H9 (cell line): ENCODE data around the gene CLTCL1. TPM values are rescaled to one million over a fixed set of nuclear protein-coding genes. Genes with fewer than 3 reads are reported as not detected.
A peak's percentile ranks its signal among the peaks of the same experiment; 100 is the strongest.

Experiments
- DNase-seq: peaks from one replicate; pipeline ENCODE4 v3.0.0-alpha.2; 2017
- H2AFZ ChIP-seq: one replicate; pipeline ENCODE4 v1.6.1; 2013; ENCODE audit warnings: mild to moderate bottlenecking, low read length, control low read depth, moderate library complexity
- H2AK5ac ChIP-seq: 2 replicates; pipeline ENCODE4 v1.6.1; 2013; ENCODE audit warnings: low read length, control low read depth, mixed read lengths; ENCODE audit not compliant: insufficient read length
- H2BK120ac ChIP-seq: one replicate; pipeline ENCODE4 v1.6.1; 2013; ENCODE audit warnings: low read depth, mild to moderate bottlenecking, low read length, control low read depth, inconsistent platforms; ENCODE audit not compliant: poor library complexity, severe bottlenecking
- H2BK12ac ChIP-seq: 2 replicates; pipeline ENCODE4 v1.6.1; 2013; ENCODE audit warnings: low read length, control low read depth, mixed read lengths, low read depth; ENCODE audit not compliant: insufficient read length
- H2BK15ac ChIP-seq: 2 replicates; pipeline ENCODE4 v1.6.1; 2013; ENCODE audit warnings: low read depth, low read length, control low read depth
- H2BK20ac ChIP-seq: one replicate; pipeline ENCODE4 v1.6.1; 2013; ENCODE audit warnings: low read depth, mild to moderate bottlenecking, low read length, control low read depth, inconsistent platforms; ENCODE audit not compliant: poor library complexity, severe bottlenecking
- H2BK5ac ChIP-seq: 2 replicates; pipeline ENCODE4 v1.6.1; 2013; ENCODE audit warnings: low read length, control low read depth, mixed read lengths; ENCODE audit not compliant: insufficient read length
- H3K14ac ChIP-seq: 2 replicates; pipeline ENCODE4 v1.6.1; 2013; ENCODE audit warnings: low read length, control low read depth; ENCODE audit not compliant: insufficient read depth
- H3K18ac ChIP-seq: 2 replicates; pipeline ENCODE4 v1.6.1; 2013; ENCODE audit warnings: low read depth, mild to moderate bottlenecking, mixed read lengths, low read length, control low read depth; ENCODE audit not compliant: insufficient read length
- H3K23ac ChIP-seq: 2 replicates; pipeline ENCODE4 v1.6.1; 2013; ENCODE audit warnings: low read length, control low read depth, mixed read lengths, low read depth; ENCODE audit not compliant: insufficient read length
- H3K23me2 ChIP-seq: 2 replicates; pipeline ENCODE4 v1.6.1; 2013; ENCODE audit warnings: low read depth, mild to moderate bottlenecking, mixed read lengths, low read length, control low read depth; ENCODE audit not compliant: insufficient read length, poor library complexity, severe bottlenecking
- H3K27ac ChIP-seq: 2 replicates; pipeline ENCODE4 v1.5.1; 2013; ENCODE audit warnings: low read length, control low read depth, mixed read lengths, low read depth; ENCODE audit not compliant: insufficient read length
- H3K27me3 ChIP-seq: 2 replicates; pipeline ENCODE4 v1.6.1; 2013; ENCODE audit warnings: low read length, control low read depth, inconsistent platforms; ENCODE audit not compliant: insufficient read depth
- H3K4ac ChIP-seq: 2 replicates; pipeline ENCODE4 v1.6.1; 2013; ENCODE audit warnings: low read depth, mild to moderate bottlenecking, control low read depth, inconsistent platforms, low read length, moderate library complexity
- H3K4me1 ChIP-seq: 2 replicates; pipeline ENCODE4 v1.6.1; 2013; ENCODE audit warnings: low read length, control low read depth, inconsistent platforms; ENCODE audit not compliant: insufficient read depth
- H3K4me2 ChIP-seq: 2 replicates; pipeline ENCODE4 v1.6.1; 2013; ENCODE audit warnings: low read length, control low read depth, mixed read lengths; ENCODE audit not compliant: insufficient read length, insufficient read depth
- H3K56ac ChIP-seq: 2 replicates; pipeline ENCODE4 v1.6.1; 2013; ENCODE audit warnings: low read depth, mild to moderate bottlenecking, mixed read lengths, low read length, control low read depth; ENCODE audit not compliant: insufficient read length
- H3K79me1 ChIP-seq: 2 replicates; pipeline ENCODE4 v1.6.1; 2013; ENCODE audit warnings: low read depth, mild to moderate bottlenecking, moderate library complexity, low read length, control low read depth, inconsistent platforms; ENCODE audit not compliant: insufficient read depth, poor library complexity, severe bottlenecking
- H3K79me2 ChIP-seq: 2 replicates; pipeline ENCODE4 v1.6.1; 2013; ENCODE audit warnings: low read length, control low read depth, inconsistent platforms; ENCODE audit not compliant: insufficient read depth
- H3K9ac ChIP-seq: 2 replicates; pipeline ENCODE4 v1.6.1; 2013; ENCODE audit warnings: low read length, control low read depth, mixed read lengths; ENCODE audit not compliant: insufficient read length; ENCODE audit errors: extremely low read depth
- H3K9me3 ChIP-seq: one replicate; pipeline ENCODE4 v1.6.1; 2013; ENCODE audit warnings: low read depth, low read length, inconsistent platforms; ENCODE audit not compliant: control insufficient read depth
- H3T11ph ChIP-seq: one replicate; pipeline ENCODE4 v1.6.1; 2013; ENCODE audit warnings: mild to moderate bottlenecking, low read length, control low read depth, inconsistent platforms
- H4K20me1 ChIP-seq: one replicate; pipeline ENCODE4 v1.6.1; 2013; ENCODE audit not compliant: control insufficient read depth, insufficient read length, insufficient read depth
- H4K5ac ChIP-seq: 2 replicates; pipeline ENCODE4 v1.6.1; 2013; ENCODE audit warnings: low read depth, mild to moderate bottlenecking, mixed read lengths, low read length, control low read depth; ENCODE audit not compliant: insufficient read length
- H4K8ac ChIP-seq: replicated peaks from 2 replicates; pipeline ENCODE4 v1.6.1; 2013; ENCODE audit warnings: low read length, control low read depth, mixed read lengths, low read depth; ENCODE audit not compliant: insufficient read length
- H4K91ac ChIP-seq: 2 replicates; pipeline ENCODE4 v1.6.1; 2013; ENCODE audit warnings: low read depth, mild to moderate bottlenecking, moderate library complexity, mixed read lengths, low read length, control low read depth; ENCODE audit not compliant: insufficient read length
- H3K27ac Mint-ChIP-seq, 3 experiments: 2 replicates in 2 of 3; 3 replicates in 1 of 3; pipeline ENCODE4 v1.8.0; 2020 to 2021; ENCODE audit warnings: mixed read lengths in 3 of 3, mild to moderate bottlenecking in 1 of 3, moderate library complexity in 1 of 3
- H3K27me3 Mint-ChIP-seq: 2 replicates; pipeline ENCODE4 v1.8.0; 2021; ENCODE audit warnings: low read depth, mild to moderate bottlenecking, moderate library complexity, mixed read lengths
- H3K36me3 Mint-ChIP-seq, 3 experiments: 2 replicates in 2 of 3; 3 replicates in 1 of 3; pipeline ENCODE4 v1.8.0; 2020 to 2021; ENCODE audit warnings: low read depth in 3 of 3, mixed read lengths in 3 of 3; ENCODE audit not compliant: insufficient read depth in 1 of 3
- H3K4me1 Mint-ChIP-seq, 2 experiments: 2 replicates each; pipeline ENCODE4 v1.8.0; 2020; ENCODE audit warnings: mixed read lengths in 2 of 2
- H3K4me3 Mint-ChIP-seq, 2 experiments: 2 replicates in 1 of 2; 3 replicates in 1 of 2; pipeline ENCODE4 v1.8.0; 2020 to 2021; ENCODE audit warnings: mild to moderate bottlenecking in 2 of 2, mixed read lengths in 2 of 2, moderate library complexity in 1 of 2
- H3K9me3 Mint-ChIP-seq, 2 experiments: 2 replicates in 1 of 2; 3 replicates in 1 of 2; pipeline ENCODE4 v1.8.0; 2020; ENCODE audit warnings: mild to moderate bottlenecking in 2 of 2, mixed read lengths in 2 of 2, moderate library complexity in 1 of 2
- CTCF ChIP-seq: fragments of 200-600 bp; sonication (generic); conservative IDR thresholded peaks from 3 replicates; pipeline ENCODE4 v1.8.0; 2021; ENCODE audit warnings: antibody characterized with exemption, mild to moderate bottlenecking
- WGBS: extraction: QIAGEN DNeasy Blood & Tissue Kit; methylation state at CpG from one replicate; pipeline ENCODE4 v1.1.7; 2013; ENCODE audit warnings: missing lambda C conversion rate, low lambda C conversion rate, mixed read lengths; ENCODE audit not compliant: insufficient read length; ENCODE audit errors: extremely low coverage; 5-methylcytosine and 5-hydroxymethylcytosine counted together
- total RNA-seq: library from RNA; stranded (reverse); gene quantifications from 2 replicates; pipeline ENCODE4 v1.2.1, GENCODE V29; 2021

Gene CLTCL1
- total RNA-seq, 1 experiment from 2014 or later: 11.1 TPM

GRCh38 chr22:19174106-19175025 is 117.2 kb downstream of the CLTCL1 start:
- no peak overlapping the region for H2BK15ac ChIP-seq
- Mint-ChIP-seq H3K4me3 (peak overlapping the region; percentile 35 to 44; a peak in 4 of 5 replicates), H3K27ac (peak overlapping the region; percentile 74 to 81 (median 76); a peak in 5 of 7 replicates), H3K9me3 (no peaks in the 10 kb centered on the region), H3K27me3 (peaks cover 21% of the 10 kb centered on the region), H3K36me3 (peaks cover 0 to 22% (median 15%) of the 10 kb centered on the region in 3 experiments; a peak in 5 of 7 replicates), H3K4me1 (peaks cover 46 to 52% of the 10 kb centered on the region in 2 experiments)
- H3K9me3 ChIP-seq: no peaks in the 10 kb centered on the region
- no peak overlapping the region for H3K4me2 ChIP-seq
- H3K9ac ChIP-seq: no peak overlapping the region
- H3T11ph ChIP-seq: no peak overlapping the region
- H3K27me3 ChIP-seq: peaks cover 4% of the 10 kb centered on the region; the same call in 1 of the 2 replicates
- no peak overlapping the region for H2BK120ac ChIP-seq
- H4K5ac ChIP-seq: no peak overlapping the region
- no peak overlapping the region for H2AK5ac ChIP-seq
- peak overlapping the region; percentile 21; the same call in 1 of the 2 replicates for H3K14ac ChIP-seq
- DNase-seq: peak; percentile 65
- no CpG with 5 or more reads among the region's 14 CpGs for WGBS
- H3K4me1 ChIP-seq: peaks cover 3% of the 10 kb centered on the region; the same call in 1 of the 2 replicates
- peaks cover 2% of the 10 kb centered on the region for H4K20me1 ChIP-seq
- H3K23me2 ChIP-seq: peaks cover 20% of the 10 kb centered on the region
- no peak overlapping the region for H2BK12ac ChIP-seq
- H2BK20ac ChIP-seq: no peak overlapping the region
- no peak overlapping the region for H2AFZ ChIP-seq
- no peak overlapping the region for H4K91ac ChIP-seq
- no peak overlapping the region for H3K56ac ChIP-seq
- no peak overlapping the region for H3K23ac ChIP-seq
- no peak overlapping the region for H3K4ac ChIP-seq
- peak overlapping the region; percentile 2 for H3K27ac ChIP-seq
- peak overlapping the region; percentile 43 for H3K18ac ChIP-seq
- TF ChIP-seq CTCF: no peak
- peaks cover 6% of the 10 kb centered on the region for H3K79me1 ChIP-seq
- H2BK5ac ChIP-seq: no peak overlapping the region
- H4K8ac ChIP-seq: no peak overlapping the region
- H3K79me2 ChIP-seq: peaks cover 10% of the 10 kb centered on the region; the same call in 1 of the 2 replicates
